ENCODE measurements around the gene KBTBD4.

KBTBD4 gene

GRCh38 chr11:47578524-47579494 is at the start of gene KBTBD4, which contains the start of gene NDUFS3:
Gene KBTBD4, minus strand, starts transcription at chr11:47578970. Its CDS starts 19 bp downstream, at chr11:47578951.
Gene NDUFS3, plus strand, starts transcription at chr11:47579074. Its CDS starts 18 bp downstream, at chr11:47579092.
- peak; percentile 76 to 80 for DNase-seq (ENCODE audit: low read depth in 2 of 2)

DNA sequence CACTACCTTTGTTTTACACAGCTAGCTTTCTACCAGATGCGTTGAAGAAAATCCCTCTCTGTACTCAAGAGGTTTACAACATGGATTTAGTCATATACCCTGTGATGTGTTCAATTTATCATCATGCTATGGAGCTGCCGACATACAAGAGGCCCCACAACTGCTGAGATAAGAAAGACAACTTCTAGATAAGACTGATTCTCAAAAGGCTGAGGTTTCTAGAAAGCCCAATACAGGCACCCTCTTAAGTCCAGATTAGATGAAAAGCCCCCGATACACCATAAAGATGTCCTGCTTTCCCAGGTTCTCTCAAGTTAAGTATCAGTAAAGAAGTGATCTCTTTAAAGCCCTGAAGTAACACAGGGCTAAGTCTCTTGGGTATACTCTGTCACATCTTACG is 49.3 kb upstream of the KBTBD4 start:
- no peak for DNase-seq (ENCODE audit: low read depth in 2 of 2)

DNA sequence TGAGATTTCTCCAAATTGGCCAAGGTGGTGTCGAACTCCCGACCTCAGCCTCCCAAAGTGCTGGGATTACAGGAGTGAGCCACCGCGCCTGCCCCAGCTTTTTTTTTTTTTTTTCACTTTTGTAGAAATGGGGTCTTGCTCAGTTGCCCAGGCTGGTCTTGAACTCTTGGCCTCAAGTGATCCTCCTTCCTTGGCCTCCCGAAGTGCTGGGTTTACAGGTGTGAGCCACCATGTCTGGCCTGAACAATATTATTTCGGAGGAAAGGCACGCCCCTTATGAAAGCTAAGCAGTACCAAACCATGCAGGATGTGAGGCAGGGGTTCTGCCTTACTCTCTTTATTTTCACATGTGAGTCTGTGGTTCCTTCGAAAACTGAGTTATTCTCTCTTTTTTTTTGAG is 47.5 kb upstream of the KBTBD4 start:
- no peak for DNase-seq (ENCODE audit: low read depth in 2 of 2)

- no peak for DNase-seq (ENCODE audit: low read depth in 2 of 2)
Observed at GRCh38 chr11:47620836-47621378, 42.1 kb upstream of the KBTBD4 start.

DNA sequence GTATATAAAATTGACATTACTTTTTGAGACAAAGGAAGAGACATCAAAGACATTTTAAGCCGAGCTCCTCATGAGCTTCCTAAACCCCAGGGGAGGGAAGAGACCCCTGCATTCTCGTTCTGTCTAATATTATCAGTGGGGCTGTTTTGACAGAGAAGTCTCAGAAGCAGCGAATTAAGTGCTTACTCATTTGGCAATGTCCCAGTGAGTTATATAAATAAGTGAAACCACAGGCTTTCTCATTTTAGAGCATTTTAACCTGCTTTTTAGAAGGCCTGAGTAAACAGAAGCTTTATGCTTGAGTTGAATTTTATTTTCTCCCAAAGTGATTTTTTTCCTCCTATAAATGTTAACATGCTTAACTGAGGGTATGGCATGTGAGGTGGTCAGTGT is 38.6 kb upstream of the KBTBD4 start:
- DNase-seq (ENCODE audit: low read depth in 2 of 2): no peak

DNA sequence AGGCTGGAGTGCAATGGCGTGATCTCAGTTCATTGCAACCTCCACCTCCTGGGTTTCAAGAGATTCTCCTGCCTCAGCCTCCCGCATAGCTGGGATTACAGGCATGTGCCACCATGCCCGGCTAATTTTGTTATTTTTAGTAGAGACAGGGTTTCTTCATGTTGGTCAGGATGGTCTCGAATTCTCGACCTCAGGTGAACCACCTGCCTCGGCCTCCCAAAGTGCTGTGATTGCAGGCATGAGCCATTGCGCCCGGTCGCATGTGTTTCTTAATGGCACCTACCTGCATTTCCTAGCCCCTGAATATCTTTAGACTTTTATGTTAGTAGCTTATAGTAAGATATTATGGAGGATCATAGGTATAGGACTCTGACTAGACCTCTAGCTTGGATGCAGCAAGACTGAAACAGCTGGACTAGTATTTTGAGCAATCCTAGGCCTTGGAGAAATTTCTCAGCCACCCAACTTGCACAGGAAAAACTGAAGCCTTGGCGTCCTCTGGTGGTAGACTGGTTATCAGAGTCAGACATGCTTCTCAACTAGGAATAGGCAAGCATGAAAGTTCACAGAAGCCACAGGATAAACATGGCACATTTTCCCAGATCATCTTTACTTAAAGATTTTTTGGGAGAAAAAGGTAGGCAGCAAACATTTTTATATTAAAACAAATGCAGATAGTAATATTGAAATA is 38.1 kb upstream of the KBTBD4 start:
- DNase-seq (ENCODE audit: low read depth in 2 of 2): no peak

DNA sequence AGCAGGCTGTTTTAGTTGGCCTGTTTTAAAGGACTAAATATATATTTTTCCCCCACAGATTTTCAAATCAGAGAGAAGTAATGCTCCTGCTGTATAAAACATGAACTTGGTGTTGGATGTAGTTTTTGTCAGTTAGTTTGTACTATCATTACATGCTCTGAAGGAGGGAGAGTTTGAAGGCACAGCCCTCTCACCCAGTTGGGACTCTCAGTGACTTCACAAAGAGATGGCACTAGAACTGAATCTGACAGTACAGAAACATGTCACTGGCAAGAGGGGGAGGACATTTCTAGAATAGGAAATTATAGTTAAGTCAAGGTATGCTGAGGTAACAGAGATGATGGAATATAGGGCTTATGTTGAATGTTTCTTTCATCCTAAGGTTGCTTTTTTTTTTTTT is 36.5 kb upstream of the KBTBD4 start:
- DNase-seq (ENCODE audit: low read depth in 2 of 2): no peak

- DNase-seq (ENCODE audit: low read depth in 2 of 2): no peak
Observed at GRCh38 chr11:47611348-47611794, 32.6 kb upstream of the KBTBD4 start.

DNA sequence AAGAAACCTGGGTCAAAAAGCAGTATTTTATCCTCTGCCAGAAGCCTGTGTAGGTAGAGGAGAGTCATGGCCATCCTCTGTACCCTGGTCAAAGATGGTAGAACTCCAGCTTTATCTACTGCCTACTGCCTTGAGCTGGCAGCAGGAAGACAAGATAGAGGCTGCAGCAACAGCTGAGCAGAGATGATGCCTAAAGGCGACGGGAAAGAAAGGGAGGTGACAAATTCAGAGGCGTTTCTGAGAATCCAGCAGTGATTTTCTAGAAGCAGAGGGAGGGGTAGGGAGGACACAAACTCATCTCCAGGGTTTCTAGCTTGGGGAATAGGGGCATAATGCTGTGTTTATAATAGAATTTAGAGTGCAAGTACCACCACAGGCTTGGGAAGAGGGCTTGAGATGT is 30.9 kb upstream of the KBTBD4 start:
- DNase-seq (ENCODE audit: low read depth in 2 of 2): no peak

DNA sequence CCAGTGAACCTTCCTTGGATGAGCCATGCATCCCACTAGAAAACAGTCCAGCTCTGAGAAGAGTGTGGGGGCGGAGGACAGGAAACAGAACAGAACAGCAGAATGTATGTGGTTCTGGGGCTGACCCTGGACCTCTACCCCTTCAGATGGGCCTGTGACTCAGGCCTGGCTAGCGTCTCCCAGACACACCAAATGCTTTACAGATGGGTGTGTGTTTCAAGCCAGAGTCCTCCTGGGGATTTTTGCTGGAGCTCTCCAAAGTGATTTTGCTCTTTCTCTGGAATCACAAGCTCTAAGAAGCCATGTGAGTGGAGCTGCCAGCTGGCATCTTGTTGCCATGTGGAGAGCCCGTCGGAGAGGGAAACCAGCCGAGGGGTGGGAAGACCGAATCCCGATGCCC is 28.6 kb upstream of the KBTBD4 start:
- no peak for DNase-seq (ENCODE audit: low read depth in 2 of 2)

DNA sequence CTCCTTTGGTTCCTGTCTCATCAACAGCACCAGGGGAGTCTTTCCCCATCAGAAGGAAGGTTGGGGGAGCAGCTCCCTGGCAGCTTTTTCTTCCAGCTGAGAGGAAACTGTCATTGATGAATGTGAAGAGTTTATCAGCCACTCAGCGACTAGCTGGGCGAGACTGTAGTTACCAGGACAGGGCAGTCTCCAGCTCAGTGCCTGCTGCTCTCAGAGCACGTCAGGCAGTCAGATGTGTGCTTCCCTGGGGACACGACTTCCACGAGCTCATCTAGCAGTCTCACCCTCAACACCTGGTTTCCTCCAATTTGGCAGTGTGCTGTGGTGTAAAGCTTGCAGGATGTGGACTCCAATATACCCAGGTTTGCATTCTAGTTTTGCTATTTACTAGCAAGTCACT is 28.0 kb upstream of the KBTBD4 start:
- no peak for DNase-seq (ENCODE audit: low read depth in 2 of 2)

- DNase-seq (ENCODE audit: low read depth in 2 of 2): no peak
Observed at GRCh38 chr11:47605921-47606320, 27.2 kb upstream of the KBTBD4 start.

- DNase-seq (ENCODE audit: low read depth in 2 of 2): no peak
Observed at GRCh38 chr11:47603295-47603694, 24.5 kb upstream of the KBTBD4 start.

DNA sequence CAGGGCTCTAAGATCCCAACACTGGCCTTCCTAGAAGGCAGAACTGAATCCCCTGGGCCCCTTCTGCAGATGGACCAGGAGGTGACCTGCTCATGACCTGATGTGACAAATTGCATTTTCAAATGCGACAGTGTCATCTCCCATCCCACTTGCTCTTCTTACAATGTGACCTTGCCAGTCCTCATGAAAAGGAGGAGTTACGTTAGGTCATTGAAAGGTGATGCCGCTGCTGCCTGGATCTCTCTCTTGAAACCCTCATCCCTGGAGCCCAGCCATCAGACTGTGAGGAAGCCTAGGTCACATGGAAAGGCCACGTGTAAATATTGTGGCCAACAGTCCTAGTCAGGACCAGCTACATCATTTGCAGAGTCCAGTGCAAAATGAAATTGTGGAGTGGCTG is 21.1 kb upstream of the KBTBD4 start:
- no peak for DNase-seq (ENCODE audit: low read depth in 2 of 2)

- DNase-seq (ENCODE audit: low read depth in 2 of 2): no peak
Observed at GRCh38 chr11:47595967-47596366, 17.2 kb upstream of the KBTBD4 start.

DNA sequence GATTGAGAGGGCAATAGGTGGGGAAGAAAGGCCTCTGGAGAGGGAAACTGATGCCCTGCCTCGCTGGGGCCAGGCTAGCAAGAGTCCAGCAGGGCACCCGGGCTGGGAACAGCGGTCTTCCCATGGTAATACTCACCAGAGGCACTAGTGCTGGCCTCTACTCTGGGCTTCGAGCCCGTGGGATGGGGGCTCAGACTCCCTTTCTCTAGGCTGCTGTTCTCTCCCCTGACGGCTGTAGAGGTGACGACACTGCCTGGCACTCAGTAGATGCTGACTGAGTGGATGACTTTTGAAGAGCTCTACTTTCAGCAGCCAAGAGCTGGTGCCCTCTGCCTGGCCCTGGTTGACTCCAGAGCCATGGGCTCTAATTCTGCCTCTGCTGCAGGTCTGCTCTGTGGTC is 16.3 kb upstream of the KBTBD4 start:
- DNase-seq (ENCODE audit: low read depth in 2 of 2): no peak

DNA sequence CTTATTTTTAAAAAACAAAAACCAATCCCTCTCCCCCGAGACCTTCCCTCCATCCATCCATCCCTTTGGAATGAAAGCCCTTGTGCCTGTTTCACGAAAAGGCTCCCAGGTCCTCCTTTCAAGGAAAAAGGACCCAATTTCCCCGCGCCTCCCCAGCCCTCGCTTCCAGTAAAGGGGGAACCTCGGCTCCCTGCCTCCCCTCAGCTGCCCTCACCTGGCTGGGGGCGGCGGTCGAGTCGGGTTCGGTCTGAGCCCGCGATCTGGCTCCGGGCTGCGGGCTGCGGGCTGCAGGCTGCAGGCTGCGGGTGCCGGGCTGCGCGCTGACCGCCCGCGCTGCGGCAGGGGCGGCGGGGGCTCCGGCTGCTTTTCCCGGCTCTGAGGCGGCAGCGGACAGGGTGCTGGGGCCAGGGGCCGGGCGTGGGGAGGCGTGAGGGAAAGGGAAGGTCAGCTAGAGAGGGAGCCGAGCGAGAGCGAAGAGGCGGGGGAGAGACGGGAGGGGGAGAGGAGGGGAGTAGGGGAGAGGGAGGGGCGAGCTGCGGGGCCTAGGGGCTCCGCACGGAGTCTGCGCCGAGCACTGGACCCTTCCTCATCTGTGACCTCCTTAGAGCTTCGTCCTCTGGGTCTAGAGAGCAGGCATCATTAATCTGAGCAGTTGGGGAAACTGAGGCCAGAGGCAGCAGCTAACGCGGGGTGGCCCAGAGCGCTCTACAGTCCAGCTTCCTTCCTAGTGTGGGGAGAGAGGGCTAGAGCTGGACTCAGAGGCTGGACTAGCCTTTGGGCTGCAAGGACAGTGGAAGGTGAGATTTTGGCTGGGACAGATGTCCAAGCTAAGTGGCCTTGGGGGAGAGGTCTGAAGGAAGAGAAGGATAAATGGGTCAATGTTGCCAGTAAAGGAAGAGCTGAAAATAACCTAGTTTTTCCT is 15.4 kb upstream of the KBTBD4 start, which contains the start of gene C1QTNF4:
C1QTNF4 (minus strand) TSS at position 478 of the 922 bp plus-strand sequence. CDS start 3,601 bp downstream, outside the sequence.
- DNase-seq (ENCODE audit: low read depth in 2 of 2): no peak

DNA sequence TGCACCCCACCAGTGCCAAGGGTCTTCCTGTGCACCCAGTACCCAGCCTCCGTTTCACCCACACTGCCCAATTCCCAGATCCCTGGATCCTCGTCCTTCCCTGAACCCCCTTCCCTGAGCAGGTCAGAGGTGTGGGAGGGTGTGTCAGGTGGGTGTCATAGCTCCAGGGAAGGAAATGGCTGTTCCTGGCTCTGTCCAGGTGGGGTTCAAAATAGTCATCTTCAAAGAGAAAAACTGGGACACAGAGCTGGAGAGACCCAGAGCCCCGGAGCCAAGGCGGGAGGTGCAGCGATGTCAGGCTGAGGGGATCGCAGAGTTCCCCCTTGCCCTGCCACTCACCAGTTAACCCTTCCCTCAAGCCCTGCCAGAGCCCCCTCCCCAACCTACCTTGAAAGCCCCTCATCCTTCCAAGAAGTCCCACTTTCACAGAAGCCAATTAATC is 14.7 kb upstream of the KBTBD4 start:
- no peak for DNase-seq (ENCODE audit: low read depth in 2 of 2)

- no peak for DNase-seq (ENCODE audit: low read depth in 2 of 2)
Observed at GRCh38 chr11:47592970-47593369, 14.2 kb upstream of the KBTBD4 start.

DNA sequence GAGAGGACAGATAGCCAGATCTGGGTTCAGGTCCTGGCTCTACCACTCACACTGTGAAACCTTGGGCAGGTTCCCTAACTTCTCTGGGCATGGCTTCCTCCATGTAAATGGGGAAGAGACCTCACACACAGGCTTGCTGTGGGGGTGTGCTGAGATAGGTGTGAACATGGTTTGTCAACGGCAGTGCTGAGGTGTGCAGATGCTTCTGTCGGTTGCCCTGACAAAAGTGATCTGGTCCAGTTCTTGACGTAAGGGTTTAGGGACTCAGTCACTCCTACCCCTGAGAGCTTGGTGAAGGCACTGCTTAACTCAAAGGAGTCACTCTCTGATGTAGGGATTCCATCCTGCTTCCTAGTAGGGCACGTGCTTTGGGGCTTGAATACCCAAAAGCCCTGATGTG is 13.5 kb upstream of the KBTBD4 start:
- DNase-seq (ENCODE audit: low read depth in 2 of 2): no peak

DNA sequence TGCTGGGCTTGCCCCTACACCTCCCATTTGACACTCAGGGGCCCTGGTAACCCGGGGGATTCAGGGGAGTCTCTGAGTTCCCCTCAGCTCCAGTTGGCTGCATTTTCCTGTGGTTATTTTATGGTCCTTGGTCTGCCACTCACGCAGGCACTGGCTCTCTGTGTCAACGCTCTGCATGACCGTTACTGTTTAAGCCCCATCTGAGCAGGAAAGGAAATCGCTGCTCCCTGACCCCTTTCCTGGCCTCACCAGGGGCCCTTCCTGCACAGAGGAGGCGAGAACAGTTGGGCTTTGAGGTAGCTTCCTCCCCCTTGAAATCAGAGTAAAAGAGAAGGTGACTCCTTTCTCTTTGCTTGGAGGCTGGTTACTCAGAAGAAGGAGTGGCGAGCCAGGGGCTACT is 13.0 kb upstream of the KBTBD4 start:
- DNase-seq (ENCODE audit: low read depth in 2 of 2): no peak
